OCI-LY7 (cell line): ENCODE data around the gene IL9. TPM values are rescaled to one million over a fixed set of nuclear protein-coding genes. Genes with fewer than 3 reads are reported as not detected.

Experiments used
- BruUV-seq: library from RNA; stranded (reverse); fragments of 400-500 nt; replicated peaks from 2 replicates; lab custom pipeline; 2021; lab: Mats Ljungman, UMichigan
- CTCF ChIA-PET: fragments of 300-600 bp; sonication (Branson Sonifier 250); formaldehyde crosslinking; loops from one replicate; lab custom pipeline; 2022; ENCODE audit warnings: antibody characterized with exemption; ENCODE audit not compliant: unreplicated experiment; lab: Charles Lee
- POLR2A ChIA-PET: fragments of 300-600 bp; sonication (Branson Sonifier 250); formaldehyde crosslinking; loops from one replicate; lab custom pipeline; 2022; ENCODE audit warnings: antibody characterized with exemption; lab: Charles Lee
- DNase-seq: peaks from one replicate; pipeline ENCODE4 v3.0.0-alpha.2; 2015; ENCODE audit warnings: low spot score
- H2AFZ ChIP-seq: fragments of 200-600 bp; sonication (generic), shearing (Covaris generic); 2 replicates; pipeline ENCODE4 v1.6.1; 2014; ENCODE audit warnings: mild to moderate bottlenecking, antibody characterized with exemption, low read length, moderate library complexity
- H3K27ac ChIP-seq: fragments of 200-600 bp; sonication (generic); 2 replicates; pipeline ENCODE4 v1.5.1; 2014; ENCODE audit warnings: mixed run types, low read depth, mild to moderate bottlenecking, moderate library complexity, low read length, inconsistent platforms; ENCODE audit not compliant: poor library complexity, severe bottlenecking
- H3K36me3 ChIP-seq: fragments of 200-600 bp; sonication (generic); 2 replicates; pipeline ENCODE4 v1.6.1; 2014; ENCODE audit warnings: mild to moderate bottlenecking, antibody characterized with exemption, low read length, moderate library complexity, mixed read lengths; ENCODE audit not compliant: insufficient read depth
- H3K4me1 ChIP-seq: fragments of 200-600 bp; sonication (generic); 2 replicates; pipeline ENCODE4 v1.5.1; 2014; ENCODE audit warnings: mild to moderate bottlenecking, low read length; ENCODE audit not compliant: insufficient read depth, poor library complexity, severe bottlenecking
- H3K4me2 ChIP-seq: fragments of 200-600 bp; sonication (generic); 2 replicates; pipeline ENCODE4 v1.6.1; 2014; ENCODE audit warnings: mild to moderate bottlenecking, low read length
- H3K4me3 ChIP-seq: fragments of 200-600 bp; sonication (generic); 2 replicates; pipeline ENCODE4 v1.5.1; 2014; ENCODE audit warnings: mild to moderate bottlenecking, low read depth, low read length; ENCODE audit not compliant: poor library complexity, severe bottlenecking
- H3K79me2 ChIP-seq: fragments of 200-600 bp; sonication (generic); 2 replicates; pipeline ENCODE4 v1.6.1; 2016; ENCODE audit warnings: low read depth, mild to moderate bottlenecking, low read length, moderate library complexity, mixed read lengths; ENCODE audit not compliant: insufficient read depth
- H3K9me2 ChIP-seq: fragments of 200-600 bp; sonication (generic); 2 replicates; pipeline ENCODE4 v1.6.1; 2016; ENCODE audit warnings: mild to moderate bottlenecking, low read length, mixed read lengths; ENCODE audit not compliant: insufficient read depth
- H3K9me3 ChIP-seq: fragments of 200-600 bp; sonication (generic); 2 replicates; pipeline ENCODE4 v1.6.1; 2014; ENCODE audit warnings: mild to moderate bottlenecking, mixed run types, low read length, mixed read lengths
- H4K20me1 ChIP-seq: fragments of 200-600 bp; sonication (generic); 2 replicates; pipeline ENCODE4 v1.6.1; 2014; ENCODE audit warnings: mild to moderate bottlenecking, antibody characterized with exemption, low read length, moderate library complexity, mixed read lengths; ENCODE audit not compliant: insufficient read depth
- CTCF ChIP-seq: fragments of 200-600 bp; sonication (generic); conservative IDR thresholded peaks from 2 replicates; pipeline ENCODE4 v1.5.1; 2014; ENCODE audit warnings: mild to moderate bottlenecking, antibody characterized with exemption, low read length, moderate library complexity, mixed read lengths
- EZH2phosphoT487 ChIP-seq: fragments of 200-600 bp; sonication (generic); IDR thresholded peaks from 2 replicates; pipeline ENCODE4 v1.6.1; 2018; ENCODE audit warnings: low read depth, borderline replicate concordance, mild to moderate bottlenecking, mixed run types, antibody characterized with exemption, low read length, moderate library complexity, mixed read lengths
- intact Hi-C: fragments of 100-400 bp; cut with micrococcal nuclease; formaldehyde crosslinking; loops from one replicate; pipeline ENCODE4 v1.10.0; 2022; ENCODE audit not compliant: unreplicated experiment
- total RNA-seq, 2 experiments: library from RNA; depleted of rRNA in 1 of 2; stranded (reverse); fragments of >200 nt in 1 of 2; shearing (Covaris generic) in 1 of 2; gene quantifications; 2 replicates each; pipeline ENCODE4 v1.2.3, GENCODE V29; 2014 to 2022

IL9 gene
- total RNA-seq, 2 experiments from 2014 or later: not detected

GRCh38 chr5:135862744-135863143, 32.9 kb downstream of the IL9 start:
- H4K20me1 ChIP-seq: no peaks in the 10 kb centered on the region
- no peaks in the 10 kb centered on the region for H3K9me3 ChIP-seq
- H3K4me3 ChIP-seq: no peak overlapping the region
- H3K4me2 ChIP-seq: no peak overlapping the region
- H3K36me3 ChIP-seq: no peaks in the 10 kb centered on the region
- H3K27ac ChIP-seq: no peak overlapping the region
- no peak for DNase-seq
- intact Hi-C loops: no loop called here
- ChIA-PET POLR2A (no interaction called here), CTCF (no interaction called here)
- H3K4me1 ChIP-seq: no peaks in the 10 kb centered on the region
- H3K9me2 ChIP-seq: no peaks in the 10 kb centered on the region
- BruUV-seq: no TSS peak
- H2AFZ ChIP-seq: no peak overlapping the region
- TF ChIP-seq CTCF (no peak), EZH2phosphoT487 (no peak)
- no peaks in the 10 kb centered on the region for H3K79me2 ChIP-seq

- TF ChIP-seq CTCF: no peak
- Histone ChIP-seq H4K20me1 (no peaks in the 10 kb centered on the region), H3K4me3 (no peak overlapping the region), H3K79me2 (no peaks in the 10 kb centered on the region), H3K4me1 (no peaks in the 10 kb centered on the region), H3K36me3 (no peaks in the 10 kb centered on the region), H3K9me2 (no peaks in the 10 kb centered on the region), H2AFZ (no peak overlapping the region), H3K27ac (no peak overlapping the region), H3K9me3 (no peaks in the 10 kb centered on the region), H3K4me2 (no peak overlapping the region)
- intact Hi-C loops: no loop called here
- ChIA-PET CTCF (no interaction called here), POLR2A (no interaction called here)
- no TSS peak for BruUV-seq
- no peak for DNase-seq
These were observed 33.6 kb downstream of the IL9 start for GRCh38 chr5:135862086-135862485.

GRCh38 chr5:135861641-135862040, 34.0 kb downstream of the IL9 start:
- Histone ChIP-seq H2AFZ (no peak overlapping the region), H3K4me1 (no peaks in the 10 kb centered on the region), H3K9me3 (no peaks in the 10 kb centered on the region), H3K79me2 (no peaks in the 10 kb centered on the region), H3K9me2 (no peaks in the 10 kb centered on the region), H4K20me1 (no peaks in the 10 kb centered on the region), H3K4me3 (no peak overlapping the region), H3K4me2 (no peak overlapping the region), H3K36me3 (no peaks in the 10 kb centered on the region), H3K27ac (no peak overlapping the region)
- TF ChIP-seq CTCF (no peak), EZH2phosphoT487 (no peak)
- no TSS peak for BruUV-seq
- ChIA-PET POLR2A (no interaction called here), CTCF (no interaction called here)
- intact Hi-C loops: no loop called here
- DNase-seq: no peak
